SU-DHL-6 (cell line): Measurements from ENCODE around the gene KIAA1210.

Experiments
- CTCF ChIP-seq: fragments of 200-600 bp; sonication (generic); IDR thresholded peaks from one replicate; pipeline ENCODE4 v1.5.1; 2017; ENCODE audit warnings: antibody characterized with exemption, mild to moderate bottlenecking, low read length, moderate library complexity; ENCODE audit not compliant: insufficient read depth, poor library complexity, severe bottlenecking
- EZH2phosphoT487 ChIP-seq: fragments of 200-600 bp; sonication (generic), shearing (Covaris generic); conservative IDR thresholded peaks from 2 replicates; pipeline ENCODE4 v1.6.1; 2018; ENCODE audit warnings: mild to moderate bottlenecking, antibody characterized with exemption, low read length, moderate library complexity, mixed read lengths

- no peak for TF ChIP-seq CTCF
- no peak for TF ChIP-seq EZH2phosphoT487
Observed at GRCh38 chrX:119127650-119128049, at the start of gene KIAA1210.
